Vagina (tissue), 2 donors: Measurements from ENCODE around the gene UBR4. TPM values are rescaled to one million over a fixed set of nuclear protein-coding genes. Genes with fewer than 3 reads are reported as not detected.

Experiments used
- DNase-seq, 2 donors: peaks; one replicate each; pipeline ENCODE4 v3.0.0-alpha.2; 2017; ENCODE audit errors: extremely low spot score in 2 of 2
- H3K27ac ChIP-seq: fragments of 200-600 bp; sonication (generic); one replicate; pipeline ENCODE4 v1.5.1; 2019
- H3K27me3 ChIP-seq: fragments of 200-600 bp; sonication (generic); one replicate; pipeline ENCODE4 v1.5.1; 2019
- H3K36me3 ChIP-seq, 2 donors: fragments of 200-600 bp; sonication (generic); one replicate each; pipeline ENCODE4 v1.5.1; 2017 to 2019
- H3K4me1 ChIP-seq: fragments of 200-600 bp; sonication (generic); one replicate; pipeline ENCODE4 v1.5.1; 2019
- H3K4me3 ChIP-seq, 2 donors: fragments of 200-600 bp; sonication (generic); 1 replicate in 1 of 2; 2 replicates in 1 of 2; pipeline ENCODE4 v1.5.1; 2016 to 2019
- H3K9me3 ChIP-seq: fragments of 200-600 bp; sonication (generic); one replicate; pipeline ENCODE4 v1.5.1; 2019
- CTCF ChIP-seq, 3 experiments: fragments of 450-650 bp in 2 of 3; fragments of 200-600 bp in 1 of 3; sonication (generic) in 1 of 3; IDR thresholded peaks; one replicate each; pipeline ENCODE4 v1.5.1; 2017 to 2019; ENCODE audit warnings: antibody characterized with exemption in 3 of 3, mild to moderate bottlenecking in 2 of 3, moderate library complexity in 2 of 3
- POLR2A ChIP-seq, 2 donors: fragments of 450-650 bp; IDR thresholded peaks; one replicate each; pipeline ENCODE4 v1.6.1; 2017; ENCODE audit warnings: antibody characterized with exemption in 2 of 2, mild to moderate bottlenecking in 2 of 2, moderate library complexity in 2 of 2
- POLR2AphosphoS5 ChIP-seq, 2 donors: sonication (generic); formaldehyde crosslinking; IDR thresholded peaks; one replicate each; pipeline ENCODE4 v1.9.0; 2017; ENCODE audit warnings: antibody characterized with exemption in 2 of 2, mild to moderate bottlenecking in 2 of 2, low read depth in 1 of 2; ENCODE audit not compliant: insufficient read depth in 1 of 2
- intact Hi-C: fragments of 100-400 bp; cut with DNase I; formaldehyde crosslinking; loops from one replicate; pipeline ENCODE4 v1.15.1; 2023
- total RNA-seq: library from RNA; depleted of rRNA; stranded (reverse); fragments of >200 nt; gene quantifications from one replicate; pipeline ENCODE4 v1.2.3, GENCODE V29; 2016

Gene UBR4
- total RNA-seq, 1 donor from 2014 or later = 157 TPM

GRCh38 chr1:19128968-19129514 lies 81.0 kb downstream of the UBR4 start:
- Histone ChIP-seq H3K27ac (no peak overlapping the region), H3K36me3 (peaks cover 6 to 98% of the 10 kb centered on the region in 2 donors)

GRCh38 chr1:19124273-19124672 lies 85.8 kb downstream of the UBR4 start:
- H3K4me1 ChIP-seq = no peaks in the 10 kb centered on the region
- no peaks in the 10 kb centered on the region for H3K27me3 ChIP-seq
- no peak for TF ChIP-seq POLR2A (IDR thresholded peaks at IDR 0.05)
- TF ChIP-seq POLR2AphosphoS5 (IDR thresholded peaks at IDR 0.05; ENCODE audit: insufficient read depth in 1 of 2, low read depth in 1 of 2) = no peak
- TF ChIP-seq CTCF (IDR thresholded peaks at IDR 0.05) = no peak
- H3K36me3 ChIP-seq = peaks cover 6 to 100% of the 10 kb centered on the region in 2 donors
- intact Hi-C loops = no loop called here
- H3K27ac ChIP-seq = no peak overlapping the region
- no peaks in the 10 kb centered on the region for H3K9me3 ChIP-seq
- H3K4me3 ChIP-seq = no peak overlapping the region
- no peak for DNase-seq

More at GRCh38 chr1:19128968-19129514, 81.0 kb downstream of the UBR4 start:
- no peaks in the 10 kb centered on the region for H3K9me3 ChIP-seq
- no peaks in the 10 kb centered on the region for H3K4me1 ChIP-seq
- no peak overlapping the region for H3K4me3 ChIP-seq
- H3K27me3 ChIP-seq = no peaks in the 10 kb centered on the region
- no peak for TF ChIP-seq POLR2AphosphoS5 (IDR thresholded peaks at IDR 0.05; ENCODE audit: insufficient read depth in 1 of 2, low read depth in 1 of 2)
- no peak for TF ChIP-seq CTCF (IDR thresholded peaks at IDR 0.05)
- no peak for TF ChIP-seq POLR2A (IDR thresholded peaks at IDR 0.05)
- no peak for DNase-seq
- intact Hi-C loops = no loop called here

GRCh38 chr1:19123837-19124236 lies 86.2 kb downstream of the UBR4 start:
- Histone ChIP-seq H3K4me3 (no peak overlapping the region), H3K27ac (no peak overlapping the region), H3K36me3 (peaks cover 6 to 100% of the 10 kb centered on the region in 2 donors), H3K4me1 (no peaks in the 10 kb centered on the region), H3K9me3 (no peaks in the 10 kb centered on the region), H3K27me3 (no peaks in the 10 kb centered on the region)
- intact Hi-C loops = no loop called here
- TF ChIP-seq POLR2A (IDR thresholded peaks at IDR 0.05) = no peak
- no peak for TF ChIP-seq POLR2AphosphoS5 (IDR thresholded peaks at IDR 0.05; ENCODE audit: insufficient read depth in 1 of 2, low read depth in 1 of 2)
- TF ChIP-seq CTCF (IDR thresholded peaks at IDR 0.05) = no peak
- no peak for DNase-seq

GRCh38 chr1:19122668-19123067 lies 87.4 kb downstream of the UBR4 start:
- Histone ChIP-seq H3K36me3 (peaks cover 6 to 100% of the 10 kb centered on the region in 2 donors), H3K9me3 (no peaks in the 10 kb centered on the region), H3K4me1 (no peaks in the 10 kb centered on the region), H3K27ac (no peak overlapping the region), H3K27me3 (no peaks in the 10 kb centered on the region), H3K4me3 (no peak overlapping the region)
- no peak for TF ChIP-seq CTCF (IDR thresholded peaks at IDR 0.05)
- no peak for TF ChIP-seq POLR2A (IDR thresholded peaks at IDR 0.05)
- TF ChIP-seq POLR2AphosphoS5 (IDR thresholded peaks at IDR 0.05; ENCODE audit: insufficient read depth in 1 of 2, low read depth in 1 of 2) = no peak
- intact Hi-C loops = no loop called here
- no peak for DNase-seq

- H3K27me3 ChIP-seq = no peaks in the 10 kb centered on the region
- no peak overlapping the region for H3K27ac ChIP-seq
- H3K9me3 ChIP-seq = no peaks in the 10 kb centered on the region
- H3K4me1 ChIP-seq = no peaks in the 10 kb centered on the region
- no peak for TF ChIP-seq POLR2AphosphoS5 (IDR thresholded peaks at IDR 0.05; ENCODE audit: insufficient read depth in 1 of 2, low read depth in 1 of 2)
- TF ChIP-seq POLR2A (IDR thresholded peaks at IDR 0.05) = no peak
- TF ChIP-seq CTCF (IDR thresholded peaks at IDR 0.05) = no peak
- peaks cover 2 to 100% of the 10 kb centered on the region in 2 donors for H3K36me3 ChIP-seq
- DNase-seq = no peak
- no peak overlapping the region for H3K4me3 ChIP-seq
- intact Hi-C loops = no loop called here
Measured at GRCh38 chr1:19121192-19121591, 88.9 kb downstream of the UBR4 start.
